ENCODE measurements around the gene RAD51B.

The RAD51B gene

GRCh38 chr14:68461086-68461485 lies 641.5 kb downstream of the RAD51B start:
- no peak overlapping the region for H3K4me3 ChIP-seq (ENCODE audit: control insufficient read depth, low read depth, low read length)
- no peak for DNase-seq (ENCODE audit: low read depth)
- TF ChIP-seq CTCF (conservative IDR thresholded peaks at IDR 0.05; ENCODE audit: control insufficient read depth, insufficient read depth, low read depth, low read length): no peak

DNA sequence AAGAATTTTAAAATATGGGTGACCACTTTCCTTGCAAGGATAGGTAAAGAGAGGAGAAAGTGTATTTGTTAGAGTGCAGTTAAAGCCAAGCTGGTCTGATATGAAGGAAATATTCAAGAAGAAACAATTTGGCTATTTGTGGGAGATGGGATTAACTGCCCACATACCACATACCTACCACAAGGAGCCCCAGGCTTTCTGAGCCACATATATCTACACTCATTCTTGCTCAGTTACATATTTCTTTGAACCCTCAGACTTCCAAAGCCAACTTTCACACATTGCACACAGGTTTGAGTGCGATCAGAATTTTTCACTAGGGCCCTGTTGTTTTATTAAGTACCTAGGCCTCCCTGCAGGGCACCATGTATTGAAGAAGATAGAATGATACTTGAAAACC lies 643.1 kb downstream of the RAD51B start:
- H3K4me3 ChIP-seq (ENCODE audit: control insufficient read depth, low read depth, low read length): no peak overlapping the region
- no peak for DNase-seq (ENCODE audit: low read depth)
- TF ChIP-seq CTCF (conservative IDR thresholded peaks at IDR 0.05; ENCODE audit: control insufficient read depth, insufficient read depth, low read depth, low read length): peak; percentile 14

DNA sequence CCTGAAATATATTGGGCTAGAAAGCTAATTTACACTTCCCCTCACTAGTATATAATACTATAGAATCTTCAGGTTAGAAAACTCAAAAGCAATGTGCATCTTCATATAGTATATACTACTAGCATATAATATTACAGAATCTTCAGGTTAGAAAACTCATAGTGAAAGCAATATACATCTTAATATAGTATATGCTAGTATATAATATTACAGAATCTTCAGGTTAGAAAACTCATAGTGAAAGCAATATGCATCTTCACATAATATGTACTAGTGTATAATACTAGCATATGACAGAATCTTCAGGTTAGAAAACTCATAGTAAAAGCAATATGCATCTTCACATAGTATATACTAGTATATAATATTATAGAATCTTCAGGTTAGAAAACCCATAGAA lies 643.7 kb downstream of the RAD51B start:
- TF ChIP-seq CTCF (conservative IDR thresholded peaks at IDR 0.05; ENCODE audit: control insufficient read depth, insufficient read depth, low read depth, low read length): no peak
- DNase-seq (ENCODE audit: low read depth): no peak
- no peak overlapping the region for H3K4me3 ChIP-seq (ENCODE audit: control insufficient read depth, low read depth, low read length)

GRCh38 chr14:68463705-68464374 lies 644.3 kb downstream of the RAD51B start:
- no peak overlapping the region for H3K4me3 ChIP-seq (ENCODE audit: control insufficient read depth, low read depth, low read length)
- no peak for TF ChIP-seq CTCF (conservative IDR thresholded peaks at IDR 0.05; ENCODE audit: control insufficient read depth, insufficient read depth, low read depth, low read length)
- no peak for DNase-seq (ENCODE audit: low read depth)

DNA sequence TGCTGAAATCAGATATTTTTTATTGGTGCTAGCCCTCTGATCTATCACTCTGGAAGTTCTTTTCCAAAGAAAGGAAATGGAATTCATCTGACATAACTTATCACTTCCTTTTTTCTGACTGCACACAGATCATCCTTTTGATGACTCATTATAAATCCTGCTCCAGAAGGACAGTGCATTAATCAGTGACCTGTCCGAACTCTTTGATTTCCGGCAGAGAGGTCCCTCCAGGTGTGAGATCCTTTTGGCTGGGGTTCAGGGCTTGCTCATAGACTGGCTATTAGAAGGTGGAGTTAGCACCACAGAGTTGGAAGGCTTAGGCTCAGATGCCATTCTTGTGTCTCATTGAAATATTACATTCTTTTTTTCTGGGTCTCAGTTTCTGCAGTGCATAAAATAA lies 645.1 kb downstream of the RAD51B start:
- H3K4me3 ChIP-seq (ENCODE audit: control insufficient read depth, low read depth, low read length): no peak overlapping the region
- no peak for TF ChIP-seq CTCF (conservative IDR thresholded peaks at IDR 0.05; ENCODE audit: control insufficient read depth, insufficient read depth, low read depth, low read length)
- DNase-seq (ENCODE audit: low read depth): peak; percentile 68

DNA sequence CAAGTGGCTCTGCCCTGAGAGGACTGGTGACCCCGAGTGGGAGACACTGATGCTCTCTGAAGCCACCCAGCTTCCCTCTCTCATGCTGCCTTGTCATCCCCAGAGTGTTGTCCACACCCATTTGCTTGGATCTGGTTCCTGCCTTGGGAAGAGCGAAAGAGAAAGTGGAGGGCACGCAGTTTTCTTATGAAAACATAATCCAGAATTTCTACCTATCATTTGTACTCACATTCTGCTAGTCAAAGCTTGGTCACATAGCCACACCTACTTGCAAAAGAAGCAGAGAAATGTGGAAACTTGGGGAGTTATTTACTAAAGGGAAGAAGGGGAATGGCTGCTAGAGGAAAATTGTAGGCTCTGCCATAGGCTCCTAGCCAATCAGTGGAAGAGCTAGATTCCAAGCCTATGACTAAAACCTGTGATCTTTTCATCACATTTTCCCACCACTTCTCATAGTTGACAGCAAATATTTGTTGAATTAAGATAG lies 647.0 kb downstream of the RAD51B start:
- H3K4me3 ChIP-seq (ENCODE audit: control insufficient read depth, low read depth, low read length): peak overlapping the region; percentile 19
- peak; percentile 94 for DNase-seq (ENCODE audit: low read depth)
- TF ChIP-seq CTCF (conservative IDR thresholded peaks at IDR 0.05; ENCODE audit: control insufficient read depth, insufficient read depth, low read depth, low read length): no peak

All from fibroblast of mammary gland (primary cell).